ENCODE results near the gene PSME2.
"Not testable (repeated sequence)": the region's sequence is repeated elsewhere in the genome, so short reads cannot be mapped to it uniquely, and the experiment has no call there.

PSME2 gene

GRCh38 chr14:24110523-24110922 is 35.9 kb downstream of the PSME2 start:
- no peak for DNase-seq

- DNase-seq, result no peak
Observed at GRCh38 chr14:24110060-24110459, 36.4 kb downstream of the PSME2 start.

GRCh38 chr14:24108336-24108874 is 38.0 kb downstream of the PSME2 start:
- DNase-seq, result no peak

- no peak for DNase-seq
Observed at GRCh38 chr14:24106672-24107271, 39.6 kb downstream of the PSME2 start.

GRCh38 chr14:24105609-24106239 is 40.7 kb downstream of the PSME2 start:
- DNase-seq, result not testable (repeated sequence)

GRCh38 chr14:24103451-24103850 is 43.0 kb downstream of the PSME2 start:
- no peak for DNase-seq

GRCh38 chr14:24102357-24103048 is 43.9 kb downstream of the PSME2 start:
- DNase-seq, result no peak

- DNase-seq, result no peak
Observed at GRCh38 chr14:24100982-24101494, 45.4 kb downstream of the PSME2 start.

GRCh38 chr14:24100197-24100981 is 46.0 kb downstream of the PSME2 start:
- DNase-seq, result no peak

GRCh38 chr14:24098927-24099813 is 47.2 kb downstream of the PSME2 start:
- DNase-seq, result no peak

- DNase-seq, result no peak
Observed at GRCh38 chr14:24098229-24098926, 48.0 kb downstream of the PSME2 start.

GRCh38 chr14:24096545-24097181 is 49.7 kb downstream of the PSME2 start:
- no peak for DNase-seq

GRCh38 chr14:24095271-24096068 is 50.9 kb downstream of the PSME2 start:
- peak; percentile 49 to 59 for DNase-seq

GRCh38 chr14:24094841-24095270 is 51.6 kb downstream of the PSME2 start:
- no peak for DNase-seq

GRCh38 chr14:24093901-24094840 is 52.2 kb downstream of the PSME2 start, which contains the start of gene PCK2:
Gene PCK2 (plus strand): TSS chr14:24094311. CDS start chr14:24094406, 95 bp downstream.
- peak; percentile 82 to 90 for DNase-seq
